GM18505 (cell line): ENCODE data around the gene SHQ1.
"Not testable (repeated sequence)": the region's sequence is repeated elsewhere in the genome, so short reads cannot be mapped to it uniquely, and the experiment has no call there.

ENCODE experiments used
- ATAC-seq: cut with Tn5 transposase; IDR thresholded peaks from one replicate; pipeline ENCODE4 v1.9.1; 2021; ENCODE audit not compliant: unreplicated experiment
- POLR2A ChIP-seq: IDR thresholded peaks from 4 replicates; pipeline ENCODE4 v1.6.1; 2011; ENCODE audit warnings: borderline replicate concordance; ENCODE audit not compliant: insufficient read depth, insufficient read length; ENCODE audit errors: extremely low read depth

Gene SHQ1

GRCh38 chr3:72803573-72803972, 44.7 kb downstream of the SHQ1 start:
- TF ChIP-seq POLR2A = no peak
- ATAC-seq = no peak

- TF ChIP-seq POLR2A = no peak
- no peak for ATAC-seq
Observed at GRCh38 chr3:72802001-72802400, 46.2 kb downstream of the SHQ1 start.

GRCh38 chr3:72800869-72801268, 47.4 kb downstream of the SHQ1 start:
- ATAC-seq = no peak
- TF ChIP-seq POLR2A = no peak

- TF ChIP-seq POLR2A = no peak
- no peak for ATAC-seq
Observed at GRCh38 chr3:72798552-72799195, 49.6 kb downstream of the SHQ1 start.

- TF ChIP-seq POLR2A = no peak
- no peak for ATAC-seq
Observed at GRCh38 chr3:72797773-72798543, 50.3 kb downstream of the SHQ1 start.

GRCh38 chr3:72794079-72794478, 54.2 kb downstream of the SHQ1 start:
- ATAC-seq = no peak
- TF ChIP-seq POLR2A = no peak

- no peak for ATAC-seq
- no peak for TF ChIP-seq POLR2A
Observed at GRCh38 chr3:72791161-72791560, 57.1 kb downstream of the SHQ1 start.

- no peak for ATAC-seq
- no peak for TF ChIP-seq POLR2A
Observed at GRCh38 chr3:72789786-72790185, 58.5 kb downstream of the SHQ1 start.

GRCh38 chr3:72788232-72788631, 60.0 kb downstream of the SHQ1 start:
- not testable (repeated sequence) for ATAC-seq

- TF ChIP-seq POLR2A = no peak
- ATAC-seq = no peak
Observed at GRCh38 chr3:72786668-72787067, 61.6 kb downstream of the SHQ1 start.

- no peak for ATAC-seq
- TF ChIP-seq POLR2A = no peak
Observed at GRCh38 chr3:72784226-72784625, 64.0 kb downstream of the SHQ1 start.

GRCh38 chr3:72782521-72782920, 65.7 kb downstream of the SHQ1 start:
- no peak for ATAC-seq
- TF ChIP-seq POLR2A = no peak

GRCh38 chr3:72769758-72770540, 78.3 kb downstream of the SHQ1 start:
- ATAC-seq = no peak
- no peak for TF ChIP-seq POLR2A

GRCh38 chr3:72768936-72769335, 79.3 kb downstream of the SHQ1 start:
- no peak for ATAC-seq
- no peak for TF ChIP-seq POLR2A

GRCh38 chr3:72768481-72768880, 79.8 kb downstream of the SHQ1 start:
- no peak for TF ChIP-seq POLR2A
- no peak for ATAC-seq

- ATAC-seq = no peak
- TF ChIP-seq POLR2A = no peak
Observed at GRCh38 chr3:72768006-72768441, 80.2 kb downstream of the SHQ1 start.
